ENCODE data around the gene ZNF358. TPM values are rescaled to one million over a fixed set of nuclear protein-coding genes. Genes with fewer than 3 reads are reported as not detected.

The ZNF358 gene
- total and polyA plus RNA-seq, 2 of the 13 experiments (the other 11 are each of a cell fraction or from before 2014, with no cell fraction given), result 9.1 to 37.0 TPM

DNA sequence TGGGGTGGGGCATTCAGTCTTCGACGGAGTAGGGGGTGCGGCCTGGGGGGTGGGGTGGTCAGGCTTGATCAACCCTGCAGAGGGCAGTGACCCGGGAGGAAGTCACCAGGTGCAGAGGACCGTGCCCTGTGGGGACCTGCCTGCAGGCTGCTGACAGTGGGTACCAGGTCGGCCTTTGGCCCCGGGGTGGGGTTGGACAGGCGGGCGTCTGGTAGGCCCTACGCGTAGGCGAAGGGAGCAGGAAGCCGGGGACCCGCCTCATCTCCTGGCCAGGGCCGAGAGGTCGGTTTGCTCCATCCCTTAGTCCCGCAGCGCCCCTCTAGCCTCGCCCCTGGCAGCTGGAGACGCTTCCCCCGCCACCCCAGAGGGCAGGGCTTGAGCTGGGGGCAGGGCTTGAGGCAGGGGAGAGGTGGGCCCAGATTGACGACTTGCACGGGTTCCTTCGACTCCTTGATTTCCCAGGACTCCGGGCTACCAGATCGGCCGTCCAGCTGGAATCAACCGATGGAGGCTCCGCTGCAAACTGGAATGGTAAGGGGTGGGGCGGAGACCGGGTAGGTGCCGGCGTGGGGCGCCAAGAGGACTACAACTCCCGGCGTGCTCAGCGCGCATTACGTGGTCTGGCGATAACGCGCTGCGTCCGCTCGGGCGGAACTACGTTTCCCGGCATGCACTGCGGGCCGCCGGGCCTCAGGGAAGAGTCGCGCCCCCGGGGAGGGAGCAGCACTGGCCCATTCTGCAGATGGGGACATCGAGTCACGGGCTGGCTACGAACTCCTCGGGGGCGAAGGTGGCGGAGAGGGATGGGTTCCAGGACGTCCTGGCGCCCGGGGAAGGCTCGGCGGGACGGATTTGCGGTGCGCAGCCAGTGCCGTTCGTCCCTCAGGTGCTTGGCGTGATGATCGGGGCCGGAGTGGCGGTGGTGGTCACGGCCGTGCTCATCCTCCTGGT, 19.4 kb downstream of the ZNF358 start, which contains the start of gene PNPLA6 (continued):
- TF ChIP-seq TARDBP (CRISPR knock-in tag; IDR thresholded peaks at IDR 0.05) (peak; percentile 62; the same call in 1 of the 2 replicates), ZMYM2 (CRISPR knock-in tag; IDR thresholded peaks at IDR 0.05) (peak; percentile 64; the same call in 1 of the 2 replicates), ZZZ3 (CRISPR knock-in tag; IDR thresholded peaks at IDR 0.05; ENCODE audit: borderline replicate concordance) (peak; percentile 67; the same call in 1 of the 2 replicates), ZFAT (CRISPR knock-in tag; conservative IDR thresholded peaks at IDR 0.05) (0 out of 2 replicates have a peak, but pooled peaks have one; percentile 38), MTA3 (CRISPR knock-in tag; IDR thresholded peaks at IDR 0.05) (no peak), NFYC (CRISPR knock-in tag; IDR thresholded peaks at IDR 0.05) (peak; percentile 58), ZNF800 (CRISPR knock-in tag; IDR thresholded peaks at IDR 0.05) (peak; percentile 73; the same call in 1 of the 2 replicates), ZNF589 (CRISPR knock-in tag; conservative IDR thresholded peaks at IDR 0.05) (no peak), HMG20B (CRISPR knock-in tag; conservative IDR thresholded peaks at IDR 0.05) (no peak), ZNF615 (CRISPR knock-in tag; IDR thresholded peaks at IDR 0.05; ENCODE audit: borderline replicate concordance) (no peak), HMG20A (CRISPR knock-in tag; IDR thresholded peaks at IDR 0.05; ENCODE audit: borderline replicate concordance) (no peak), SIN3A (IDR thresholded peaks at IDR 0.05; ENCODE audit: borderline replicate concordance, low read depth, low read length) (peak; percentile 27; the same call in 1 of the 2 replicates), GMEB2 (CRISPR knock-in tag; IDR thresholded peaks at IDR 0.05; ENCODE audit: low read depth) (peak; percentile 96), BRD4 (CRISPR knock-in tag; IDR thresholded peaks at IDR 0.05) (no peak; the same call in 1 of the 2 replicates), DR1 (CRISPR knock-in tag; IDR thresholded peaks at IDR 0.05) (0 out of 2 replicates have a peak, but pooled peaks have one; percentile 46), ZNF709 (CRISPR knock-in tag; IDR thresholded peaks at IDR 0.05) (no peak), NPAS2 (CRISPR knock-in tag; IDR thresholded peaks at IDR 0.05; ENCODE audit: borderline replicate concordance) (no peak), SP140L (CRISPR knock-in tag; IDR thresholded peaks at IDR 0.05; ENCODE audit: borderline replicate concordance) (0 out of 2 replicates have a peak, but pooled peaks have one; percentile 37), KAT7 (CRISPR knock-in tag; IDR thresholded peaks at IDR 0.05; ENCODE audit: borderline replicate concordance) (no peak)
- TF ChIP-seq, protein P1, sequence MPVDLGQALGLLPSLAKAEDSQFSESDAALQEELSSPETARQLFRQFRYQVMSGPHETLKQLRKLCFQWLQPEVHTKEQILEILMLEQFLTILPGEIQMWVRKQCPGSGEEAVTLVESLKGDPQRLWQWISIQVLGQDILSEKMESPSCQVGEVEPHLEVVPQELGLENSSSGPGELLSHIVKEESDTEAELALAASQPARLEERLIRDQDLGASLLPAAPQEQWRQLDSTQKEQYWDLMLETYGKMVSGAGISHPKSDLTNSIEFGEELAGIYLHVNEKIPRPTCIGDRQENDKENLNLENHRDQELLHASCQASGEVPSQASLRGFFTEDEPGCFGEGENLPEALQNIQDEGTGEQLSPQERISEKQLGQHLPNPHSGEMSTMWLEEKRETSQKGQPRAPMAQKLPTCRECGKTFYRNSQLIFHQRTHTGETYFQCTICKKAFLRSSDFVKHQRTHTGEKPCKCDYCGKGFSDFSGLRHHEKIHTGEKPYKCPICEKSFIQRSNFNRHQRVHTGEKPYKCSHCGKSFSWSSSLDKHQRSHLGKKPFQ (CRISPR knock-in tag; IDR thresholded peaks at IDR 0.05; ENCODE audit: insufficient replicate concordance), result no peak
- TF ChIP-seq, protein P2, sequence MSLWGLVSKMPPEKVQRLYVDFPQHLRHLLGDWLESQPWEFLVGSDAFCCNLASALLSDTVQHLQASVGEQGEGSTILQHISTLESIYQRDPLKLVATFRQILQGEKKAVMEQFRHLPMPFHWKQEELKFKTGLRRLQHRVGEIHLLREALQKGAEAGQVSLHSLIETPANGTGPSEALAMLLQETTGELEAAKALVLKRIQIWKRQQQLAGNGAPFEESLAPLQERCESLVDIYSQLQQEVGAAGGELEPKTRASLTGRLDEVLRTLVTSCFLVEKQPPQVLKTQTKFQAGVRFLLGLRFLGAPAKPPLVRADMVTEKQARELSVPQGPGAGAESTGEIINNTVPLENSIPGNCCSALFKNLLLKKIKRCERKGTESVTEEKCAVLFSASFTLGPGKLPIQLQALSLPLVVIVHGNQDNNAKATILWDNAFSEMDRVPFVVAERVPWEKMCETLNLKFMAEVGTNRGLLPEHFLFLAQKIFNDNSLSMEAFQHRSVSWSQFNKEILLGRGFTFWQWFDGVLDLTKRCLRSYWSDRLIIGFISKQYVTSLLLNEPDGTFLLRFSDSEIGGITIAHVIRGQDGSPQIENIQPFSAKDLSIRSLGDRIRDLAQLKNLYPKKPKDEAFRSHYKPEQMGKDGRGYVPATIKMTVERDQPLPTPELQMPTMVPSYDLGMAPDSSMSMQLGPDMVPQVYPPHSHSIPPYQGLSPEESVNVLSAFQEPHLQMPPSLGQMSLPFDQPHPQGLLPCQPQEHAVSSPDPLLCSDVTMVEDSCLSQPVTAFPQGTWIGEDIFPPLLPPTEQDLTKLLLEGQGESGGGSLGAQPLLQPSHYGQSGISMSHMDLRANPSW (CRISPR knock-in tag; IDR thresholded peaks at IDR 0.05; ENCODE audit: borderline replicate concordance), result no peak

Measured in HepG2 (cell line).